ENCODE data around the gene MCF2L. TPM values are rescaled to one million over a fixed set of nuclear protein-coding genes. Genes with fewer than 3 reads are reported as not detected.

The MCF2L gene
- total RNA-seq, 1 donor from 2014 or later, result 5.6 TPM

DNA sequence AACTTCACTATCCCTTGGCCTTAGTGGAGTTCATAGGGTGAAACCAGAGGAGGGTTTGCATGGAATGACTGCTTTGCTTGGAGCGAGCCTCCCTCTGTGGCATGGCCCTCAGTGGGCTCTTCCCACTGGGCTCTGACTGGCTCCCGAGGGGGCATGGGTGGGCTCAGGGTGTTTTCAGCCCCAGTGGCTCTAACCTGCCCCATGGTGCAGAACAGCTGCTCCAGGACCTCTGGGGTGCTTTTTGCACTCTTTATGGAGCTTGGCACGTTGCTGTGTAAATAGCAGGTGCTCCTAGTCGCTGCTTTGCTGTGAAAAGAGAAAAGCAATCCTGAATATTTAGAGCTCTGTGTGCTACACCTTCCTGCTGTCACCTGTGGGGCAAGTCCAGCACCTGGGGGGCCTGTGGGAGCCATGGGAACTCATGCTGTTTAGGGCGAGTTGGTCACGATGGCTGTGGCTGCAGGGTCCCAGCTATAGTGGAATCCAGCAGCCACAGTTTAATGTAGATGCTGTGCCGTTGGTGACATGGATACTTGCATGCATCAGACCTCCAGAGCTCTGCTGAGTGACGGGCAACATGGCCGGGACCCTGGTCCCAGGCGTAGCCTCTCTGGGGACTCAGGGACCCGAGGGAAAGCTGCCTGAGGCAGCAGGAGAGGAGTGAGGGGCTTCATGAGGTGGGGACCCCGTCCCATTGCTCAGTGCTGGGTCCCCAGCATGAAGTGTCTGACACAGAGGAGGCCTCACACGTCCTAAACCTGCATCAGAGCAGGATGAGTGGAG, 14.3 kb upstream of the MCF2L start:
- H3K36me3 Mint-ChIP-seq (ENCODE audit: unreplicated experiment), result no peaks in the 10 kb centered on the region
- H3K27me3 Mint-ChIP-seq (ENCODE audit: unreplicated experiment), result peaks cover 63% of the 10 kb centered on the region
- H3K4me3 Mint-ChIP-seq (ENCODE audit: unreplicated experiment), result no peak overlapping the region
- no peak overlapping the region for H3K27ac Mint-ChIP-seq (ENCODE audit: unreplicated experiment)
- H3K9me3 Mint-ChIP-seq (ENCODE audit: unreplicated experiment), result no peaks in the 10 kb centered on the region
- DNase-seq (ENCODE audit: extremely low spot score, unreplicated experiment), result no peak
- TF ChIP-seq, protein P1, sequence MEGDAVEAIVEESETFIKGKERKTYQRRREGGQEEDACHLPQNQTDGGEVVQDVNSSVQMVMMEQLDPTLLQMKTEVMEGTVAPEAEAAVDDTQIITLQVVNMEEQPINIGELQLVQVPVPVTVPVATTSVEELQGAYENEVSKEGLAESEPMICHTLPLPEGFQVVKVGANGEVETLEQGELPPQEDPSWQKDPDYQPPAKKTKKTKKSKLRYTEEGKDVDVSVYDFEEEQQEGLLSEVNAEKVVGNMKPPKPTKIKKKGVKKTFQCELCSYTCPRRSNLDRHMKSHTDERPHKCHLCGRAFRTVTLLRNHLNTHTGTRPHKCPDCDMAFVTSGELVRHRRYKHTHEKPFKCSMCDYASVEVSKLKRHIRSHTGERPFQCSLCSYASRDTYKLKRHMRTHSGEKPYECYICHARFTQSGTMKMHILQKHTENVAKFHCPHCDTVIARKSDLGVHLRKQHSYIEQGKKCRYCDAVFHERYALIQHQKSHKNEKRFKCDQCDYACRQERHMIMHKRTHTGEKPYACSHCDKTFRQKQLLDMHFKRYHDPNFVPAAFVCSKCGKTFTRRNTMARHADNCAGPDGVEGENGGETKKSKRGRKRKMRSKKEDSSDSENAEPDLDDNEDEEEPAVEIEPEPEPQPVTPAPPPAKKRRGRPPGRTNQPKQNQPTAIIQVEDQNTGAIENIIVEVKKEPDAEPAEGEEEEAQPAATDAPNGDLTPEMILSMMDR (IDR thresholded peaks at IDR 0.05), result no peak
- H3K4me1 Mint-ChIP-seq (ENCODE audit: unreplicated experiment), result peaks cover 11% of the 10 kb centered on the region

DNA sequence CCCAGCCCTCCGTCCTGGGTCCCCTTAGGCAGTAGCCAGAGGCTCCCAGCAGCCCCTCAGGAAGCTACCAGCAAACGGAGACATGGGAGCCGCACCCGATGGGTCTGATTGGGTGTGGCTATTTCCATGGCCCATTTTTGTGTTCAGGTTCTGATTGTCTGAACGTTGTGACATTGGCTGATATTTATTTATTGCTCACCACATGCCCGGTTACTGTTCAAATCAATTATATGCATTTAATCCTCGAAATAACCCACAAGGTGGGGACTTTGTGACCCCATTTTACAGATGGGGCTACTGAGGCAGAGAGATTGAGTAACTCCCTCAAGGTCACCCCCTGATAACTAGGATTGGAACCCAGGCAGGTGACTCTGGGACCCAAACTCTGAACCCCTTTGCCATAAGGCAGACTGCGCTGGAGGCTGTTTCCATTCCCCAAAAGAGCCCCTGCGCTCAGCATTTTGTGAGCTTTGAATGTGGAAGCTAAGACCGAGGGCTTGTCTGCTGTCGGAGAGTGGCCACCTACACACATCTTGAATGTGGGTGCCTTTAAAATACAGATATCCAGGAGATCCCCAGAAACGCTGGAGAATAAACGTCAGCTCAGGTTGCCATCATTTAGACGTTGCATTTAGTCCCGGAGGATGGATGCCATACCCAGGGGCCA, 13.6 kb upstream of the MCF2L start:
- Mint-ChIP-seq H3K9me3 (ENCODE audit: unreplicated experiment) (no peaks in the 10 kb centered on the region), H3K4me1 (ENCODE audit: unreplicated experiment) (peaks cover 11% of the 10 kb centered on the region), H3K4me3 (ENCODE audit: unreplicated experiment) (no peak overlapping the region), H3K27me3 (ENCODE audit: unreplicated experiment) (peaks cover 59% of the 10 kb centered on the region), H3K27ac (ENCODE audit: unreplicated experiment) (no peak overlapping the region), H3K36me3 (ENCODE audit: unreplicated experiment) (no peaks in the 10 kb centered on the region)
- no peak for DNase-seq (ENCODE audit: extremely low spot score, unreplicated experiment)
- TF ChIP-seq, protein P1 (IDR thresholded peaks at IDR 0.05), result no peak

DNA sequence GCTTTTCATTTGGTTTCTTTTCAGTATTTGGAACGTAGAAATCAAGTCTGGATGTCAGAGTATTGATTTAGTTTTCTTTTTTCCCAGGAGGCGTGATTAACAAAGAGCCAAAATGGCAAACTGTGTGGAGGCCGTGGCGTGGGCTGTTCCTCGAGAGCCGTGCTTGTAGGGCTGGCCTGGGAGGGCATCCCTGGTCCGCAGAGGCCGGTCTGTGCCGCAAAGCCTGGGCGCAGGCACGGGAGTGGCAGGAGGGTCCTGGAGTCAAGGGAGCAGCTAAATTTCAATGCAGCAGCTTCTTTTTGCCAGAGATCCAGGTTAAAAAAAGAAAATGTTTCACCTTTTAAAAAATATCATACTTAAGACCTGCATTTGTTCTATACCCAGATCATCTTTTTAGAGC, 13.1 kb upstream of the MCF2L start:
- Mint-ChIP-seq H3K9me3 (ENCODE audit: unreplicated experiment) (no peaks in the 10 kb centered on the region), H3K36me3 (ENCODE audit: unreplicated experiment) (no peaks in the 10 kb centered on the region), H3K27ac (ENCODE audit: unreplicated experiment) (no peak overlapping the region), H3K4me3 (ENCODE audit: unreplicated experiment) (no peak overlapping the region), H3K27me3 (ENCODE audit: unreplicated experiment) (peaks cover 55% of the 10 kb centered on the region), H3K4me1 (ENCODE audit: unreplicated experiment) (peaks cover 11% of the 10 kb centered on the region)
- no peak for DNase-seq (ENCODE audit: extremely low spot score, unreplicated experiment)
- TF ChIP-seq, protein P1 (IDR thresholded peaks at IDR 0.05), result no peak

DNA sequence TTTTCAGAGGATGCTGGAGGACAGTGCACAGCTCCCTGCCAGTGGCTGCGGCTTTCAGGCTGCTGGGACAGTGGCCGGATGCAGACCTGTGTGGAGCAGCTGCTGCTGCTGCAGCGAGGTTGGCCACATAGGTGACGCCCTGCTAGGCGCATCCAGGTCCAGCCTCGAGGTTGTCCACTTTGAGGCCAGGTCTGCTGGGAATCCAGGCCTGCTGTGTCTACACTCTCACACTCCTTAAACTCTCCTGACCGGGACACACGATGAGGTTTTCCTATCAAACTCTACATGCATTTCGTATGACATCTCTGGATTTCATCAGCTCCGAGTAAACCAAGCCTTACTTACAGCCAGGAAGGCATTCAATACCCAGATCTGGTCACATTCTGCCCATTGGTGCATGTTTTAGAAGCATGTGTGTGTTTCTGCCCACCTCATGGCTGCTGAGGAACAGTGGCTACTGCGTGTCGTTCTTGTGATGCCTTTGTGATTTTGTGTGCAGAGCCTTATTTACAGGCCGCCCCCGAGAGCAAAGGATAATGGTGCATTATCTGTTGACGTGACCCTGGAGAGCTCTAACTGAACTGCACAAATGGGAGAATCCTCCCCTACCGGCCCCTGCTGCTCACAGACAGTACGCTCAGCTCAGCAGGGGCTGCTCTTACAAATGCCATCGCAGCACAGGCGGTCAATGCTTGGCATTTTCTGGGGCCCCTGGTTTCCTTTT, 12.3 kb upstream of the MCF2L start:
- Mint-ChIP-seq H3K36me3 (ENCODE audit: unreplicated experiment) (no peaks in the 10 kb centered on the region), H3K4me3 (ENCODE audit: unreplicated experiment) (no peak overlapping the region), H3K27me3 (ENCODE audit: unreplicated experiment) (peaks cover 55% of the 10 kb centered on the region), H3K27ac (ENCODE audit: unreplicated experiment) (no peak overlapping the region), H3K9me3 (ENCODE audit: unreplicated experiment) (no peaks in the 10 kb centered on the region), H3K4me1 (ENCODE audit: unreplicated experiment) (peaks cover 11% of the 10 kb centered on the region)
- no peak for DNase-seq (ENCODE audit: extremely low spot score, unreplicated experiment)
- TF ChIP-seq, protein P1 (IDR thresholded peaks at IDR 0.05), result no peak

DNA sequence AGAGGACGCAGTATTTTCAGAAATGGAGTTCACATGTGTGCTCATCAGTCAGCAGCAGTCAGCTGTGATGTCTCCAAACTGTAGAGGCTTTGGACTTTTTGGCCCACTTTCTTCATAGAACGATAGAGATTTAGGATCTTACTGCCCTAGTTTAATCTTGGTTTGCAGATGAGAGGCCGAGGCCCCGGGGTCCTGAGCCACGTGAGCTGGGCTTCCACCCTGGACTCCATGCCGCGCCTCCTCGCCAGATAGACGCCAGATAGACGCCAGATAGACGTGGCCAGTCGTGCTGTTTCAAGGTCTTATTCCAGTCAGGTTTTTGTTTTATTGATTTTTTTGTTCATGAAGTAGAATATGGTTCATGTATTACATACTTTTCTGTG, 11.7 kb upstream of the MCF2L start:
- Mint-ChIP-seq H3K27me3 (ENCODE audit: unreplicated experiment) (peaks cover 50% of the 10 kb centered on the region), H3K36me3 (ENCODE audit: unreplicated experiment) (no peaks in the 10 kb centered on the region), H3K4me3 (ENCODE audit: unreplicated experiment) (no peak overlapping the region), H3K9me3 (ENCODE audit: unreplicated experiment) (no peaks in the 10 kb centered on the region), H3K27ac (ENCODE audit: unreplicated experiment) (no peak overlapping the region), H3K4me1 (ENCODE audit: unreplicated experiment) (peaks cover 11% of the 10 kb centered on the region)
- no peak for DNase-seq (ENCODE audit: extremely low spot score, unreplicated experiment)
- TF ChIP-seq, protein P1 (IDR thresholded peaks at IDR 0.05), result no peak

Data from osteocyte (in vitro differentiated cells).